Endothelial cell of umbilical vein (primary cell): ENCODE measurements around the gene DENND2C. TPM values are rescaled to one million over a fixed set of nuclear protein-coding genes. Genes with fewer than 3 reads are reported as not detected.

Source experiments
- BruUV-seq: library from RNA; stranded (reverse); fragments of 400-500 nt; replicated peaks from 2 replicates; lab custom pipeline; 2021; lab: Mats Ljungman, UMichigan
- CTCF ChIA-PET: fragments of 300-600, 350-600 bp; sonication (Branson Sonifier 250); formaldehyde crosslinking; loops from one replicate; lab custom pipeline; 2021; ENCODE audit warnings: antibody characterized with exemption, inconsistent platforms; lab: Charles Lee
- POLR2A ChIA-PET: fragments of 300-600, 350-600 bp; sonication (Branson Sonifier 250); formaldehyde crosslinking; loops from one replicate; lab custom pipeline; 2021; ENCODE audit warnings: antibody characterized with exemption, inconsistent platforms; lab: Charles Lee
- DNase-seq: peaks from one replicate; pipeline ENCODE4 v3.0.0-alpha.2; 2011; ENCODE audit warnings: low read depth, low spot score
- FAIRE-seq: peaks from 2 replicates; lab custom pipeline; 2011; peaks lifted over from hg19 to GRCh38; lab: Jason Lieb, UNC
- H2AFZ ChIP-seq: 2 replicates; pipeline ENCODE4 v1.6.0; 2012; ENCODE audit warnings: low read depth, low read length, control low read depth, inconsistent platforms
- H3K27ac ChIP-seq: 2 replicates; pipeline ENCODE4 v1.5.1; 2011; ENCODE audit warnings: low read depth, mild to moderate bottlenecking, control low read depth, low read length, moderate library complexity; ENCODE audit not compliant: insufficient read depth
- H3K27me3 ChIP-seq, 2 experiments: 2 replicates each; pipeline versions ENCODE4 v1.6.0 to v1.6.1; 2011; ENCODE audit warnings: low read length in 2 of 2, mixed read lengths in 1 of 2; ENCODE audit not compliant: control insufficient read depth in 2 of 2, insufficient read depth in 2 of 2
- H3K36me3 ChIP-seq, 2 experiments: 2 replicates in 1 of 2; 3 replicates in 1 of 2; pipeline ENCODE4 v1.5.1; 2011; ENCODE audit warnings: low read length in 2 of 2, mild to moderate bottlenecking in 1 of 2, moderate library complexity in 1 of 2; ENCODE audit not compliant: control insufficient read depth in 2 of 2, insufficient read depth in 2 of 2; ENCODE audit errors: extremely low read depth in 1 of 2
- H3K4me1 ChIP-seq: 3 replicates; pipeline ENCODE4 v1.5.1; 2011; ENCODE audit warnings: mild to moderate bottlenecking, low read length; ENCODE audit not compliant: control insufficient read depth, insufficient read depth; ENCODE audit errors: extremely low read depth
- H3K4me2 ChIP-seq: 2 replicates; pipeline ENCODE4 v1.6.1; 2011; ENCODE audit warnings: low read length, control low read depth, mixed read lengths; ENCODE audit not compliant: insufficient read depth
- H3K4me3 ChIP-seq, 3 experiments: fragments of 200-600 bp in 1 of 3; sonication (generic), shearing (Covaris generic) in 1 of 3; replicated peaks in 1 of 3; 2 replicates each; pipeline ENCODE4 v1.5.1; 2011 to 2016; ENCODE audit warnings: control low read depth in 3 of 3, low read length in 3 of 3, mild to moderate bottlenecking in 2 of 3, inconsistent platforms in 1 of 3, low read depth in 1 of 3, moderate library complexity in 1 of 3; ENCODE audit not compliant: insufficient read depth in 1 of 3
- H3K79me2 ChIP-seq: 2 replicates; pipeline ENCODE4 v1.6.0; 2012; ENCODE audit warnings: low read length, inconsistent platforms; ENCODE audit not compliant: control insufficient read depth, insufficient read depth
- H3K9ac ChIP-seq: replicated peaks from 2 replicates; pipeline ENCODE3; 2011; ENCODE audit warnings: low read length, control low read depth; ENCODE audit not compliant: insufficient read depth; ENCODE audit errors: extremely low read depth
- H3K9me1 ChIP-seq: replicated peaks from 3 replicates; pipeline ENCODE4 v1.6.0; 2011; ENCODE audit warnings: mild to moderate bottlenecking, low read length; ENCODE audit not compliant: control insufficient read depth, insufficient read depth; ENCODE audit errors: extremely low read depth
- H3K9me3 ChIP-seq: replicated peaks from 2 replicates; pipeline ENCODE4 v1.5.1; 2012; ENCODE audit warnings: low read length, inconsistent platforms; ENCODE audit not compliant: control insufficient read depth, insufficient read depth
- H4K20me1 ChIP-seq: replicated peaks from 2 replicates; pipeline ENCODE3; 2011; ENCODE audit warnings: mild to moderate bottlenecking, low read length; ENCODE audit not compliant: control insufficient read depth, insufficient read depth; ENCODE audit errors: extremely low read depth
- EZH2 ChIP-seq: IDR thresholded peaks from 2 replicates; pipeline ENCODE4 v1.6.1; 2012; ENCODE audit warnings: borderline replicate concordance, low read depth, mild to moderate bottlenecking, moderate library complexity, low read length, inconsistent platforms; ENCODE audit not compliant: severe bottlenecking
- FOS ChIP-seq: IDR thresholded peaks from 2 replicates; pipeline ENCODE4 v1.6.1; 2011; ENCODE audit warnings: mild to moderate bottlenecking, low read length, moderate library complexity, borderline replicate concordance; ENCODE audit not compliant: insufficient read depth
- GATA2 ChIP-seq: IDR thresholded peaks from 2 replicates; pipeline ENCODE4 v1.7.0; 2011; ENCODE audit warnings: low read depth, mild to moderate bottlenecking, moderate library complexity, mixed read lengths, low read length; ENCODE audit not compliant: insufficient read length, insufficient read depth
- JUN ChIP-seq: IDR thresholded peaks from 2 replicates; pipeline ENCODE4 v1.6.1; 2011; ENCODE audit warnings: borderline replicate concordance, low read depth; ENCODE audit not compliant: insufficient read length, insufficient read depth
- MYC ChIP-seq: IDR thresholded peaks from one replicate; pipeline ENCODE4 v1.6.1; 2011; ENCODE audit warnings: mild to moderate bottlenecking, low read depth, low read length
- POLR2A ChIP-seq: IDR thresholded peaks from 2 replicates; pipeline ENCODE4 v1.6.1; 2012; ENCODE audit warnings: low read depth, mild to moderate bottlenecking, control low read depth, low read length
- POLR2AphosphoS5 ChIP-seq: IDR thresholded peaks from 2 replicates; pipeline ENCODE4 v1.6.1; 2012; ENCODE audit warnings: low read depth, mild to moderate bottlenecking, control low read depth, low read length, moderate library complexity; ENCODE audit not compliant: insufficient read depth
- dilution Hi-C: fragments of 300-500 bp; cut with MboI; formaldehyde crosslinking; loops from one replicate; pipeline ENCODE4 v1.15.0; 2019; ENCODE audit warnings: low sequenced_read_pairs; ENCODE audit not compliant: extremely low pct_ligation_motif_present
- intact Hi-C: fragments of 100-400 bp; cut with micrococcal nuclease; formaldehyde crosslinking; loops from one replicate; pipeline ENCODE4 v1.10.0; 2022
- polyA plus RNA-seq, 4 experiments: library from polyadenylated mRNA; depleted of rRNA in 3 of 4; stranded (reverse) in 3 of 4; unstranded in 1 of 4; fragments of >200 nt; gene quantifications; 2 replicates each; pipeline versions ENCODE4 v1.2.1 to v1.2.3, GENCODE V29; 2011 to 2012; ENCODE audit warnings: missing spikeins in 1 of 4
- total RNA-seq: library from RNA; stranded (reverse); gene quantifications from 2 replicates; pipeline ENCODE4 v1.2.3, GENCODE V29; 2021
- TF ChIP-seq, protein P1 (sequence below), 2 donors: IDR thresholded peaks; 1 replicate in 1 of 2; 2 replicates in 1 of 2; pipeline ENCODE4 v1.5.1; 2011; ENCODE audit warnings: low read length in 2 of 2, mild to moderate bottlenecking in 2 of 2, moderate library complexity in 2 of 2, control low read depth in 1 of 2, inconsistent platforms in 1 of 2, low read depth in 1 of 2; ENCODE audit not compliant: insufficient read depth in 1 of 2; ENCODE audit errors: extremely low read depth in 1 of 2
- TF ChIP-seq, protein P2 (sequence below): IDR thresholded peaks from 2 replicates; pipeline ENCODE4 v1.6.1; 2011; ENCODE audit not compliant: insufficient read depth, insufficient read length

The DENND2C gene
- total and polyA plus RNA-seq, 2 donors (not counting 3 experiments of a cell fraction or from before 2014, with no cell fraction given): 0.12 to 0.22 TPM

DNA sequence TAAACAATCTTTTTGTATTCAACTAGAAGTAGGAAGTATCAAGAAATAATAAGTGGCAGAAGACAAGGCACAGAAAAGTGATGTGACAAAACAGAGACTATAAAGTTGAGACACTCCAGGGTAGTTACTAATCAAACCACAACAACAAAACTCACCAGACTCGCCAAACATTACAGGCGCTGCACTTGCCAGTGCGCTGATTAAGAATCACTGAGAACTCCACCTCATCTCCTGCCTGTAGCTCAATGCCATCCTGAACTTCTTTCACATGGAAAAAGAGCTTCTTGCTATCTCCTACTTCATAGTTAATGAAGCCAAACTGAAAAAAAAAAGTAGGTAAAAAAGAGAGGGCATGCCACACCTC lies 49.6 kb upstream of the DENND2C start:
- Histone ChIP-seq H3K4me3 (no peak overlapping the region), H3K27ac (no peak overlapping the region), H3K4me2 (no peak overlapping the region), H3K27me3 (no peaks in the 10 kb centered on the region), H2AFZ (no peak overlapping the region), H3K9me3 (no peaks in the 10 kb centered on the region), H3K79me2 (peaks cover 23% of the 10 kb centered on the region), H3K9ac (no peak overlapping the region), H3K36me3 (peaks cover 21 to 31% of the 10 kb centered on the region in 2 experiments), H4K20me1 (no peaks in the 10 kb centered on the region), H3K4me1 (peaks cover 20% of the 10 kb centered on the region), H3K9me1 (no peaks in the 10 kb centered on the region)
- no peak for TF ChIP-seq EZH2
- TF ChIP-seq MYC: no peak
- TF ChIP-seq, protein P1, sequence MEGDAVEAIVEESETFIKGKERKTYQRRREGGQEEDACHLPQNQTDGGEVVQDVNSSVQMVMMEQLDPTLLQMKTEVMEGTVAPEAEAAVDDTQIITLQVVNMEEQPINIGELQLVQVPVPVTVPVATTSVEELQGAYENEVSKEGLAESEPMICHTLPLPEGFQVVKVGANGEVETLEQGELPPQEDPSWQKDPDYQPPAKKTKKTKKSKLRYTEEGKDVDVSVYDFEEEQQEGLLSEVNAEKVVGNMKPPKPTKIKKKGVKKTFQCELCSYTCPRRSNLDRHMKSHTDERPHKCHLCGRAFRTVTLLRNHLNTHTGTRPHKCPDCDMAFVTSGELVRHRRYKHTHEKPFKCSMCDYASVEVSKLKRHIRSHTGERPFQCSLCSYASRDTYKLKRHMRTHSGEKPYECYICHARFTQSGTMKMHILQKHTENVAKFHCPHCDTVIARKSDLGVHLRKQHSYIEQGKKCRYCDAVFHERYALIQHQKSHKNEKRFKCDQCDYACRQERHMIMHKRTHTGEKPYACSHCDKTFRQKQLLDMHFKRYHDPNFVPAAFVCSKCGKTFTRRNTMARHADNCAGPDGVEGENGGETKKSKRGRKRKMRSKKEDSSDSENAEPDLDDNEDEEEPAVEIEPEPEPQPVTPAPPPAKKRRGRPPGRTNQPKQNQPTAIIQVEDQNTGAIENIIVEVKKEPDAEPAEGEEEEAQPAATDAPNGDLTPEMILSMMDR (IDR thresholded peaks at IDR 0.05; ENCODE audit: extremely low read depth in 1 of 2, insufficient read depth in 1 of 2, low read depth in 1 of 2, low read length in 2 of 2): no peak
- no peak for TF ChIP-seq JUN
- TF ChIP-seq GATA2: no peak
- TF ChIP-seq FOS: no peak
- no peak for TF ChIP-seq POLR2AphosphoS5
- TF ChIP-seq, protein P2, sequence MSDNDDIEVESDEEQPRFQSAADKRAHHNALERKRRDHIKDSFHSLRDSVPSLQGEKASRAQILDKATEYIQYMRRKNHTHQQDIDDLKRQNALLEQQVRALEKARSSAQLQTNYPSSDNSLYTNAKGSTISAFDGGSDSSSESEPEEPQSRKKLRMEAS: no peak
- TF ChIP-seq POLR2A: no peak
- dilution Hi-C loops (no loop called here), intact Hi-C loops (loop anchor here (5.0 to 10.0 kb wide), 2 partner anchors 315 to 742 kb away; partner anchors contain the start of gene OLFML3)
- ChIA-PET CTCF (interaction anchor here (1.6 kb wide), 1 partner anchor 25 kb away, joined by 7 read pairs; no protein-coding TSS in a partner anchor), POLR2A (no interaction called here)
- BruUV-seq: no TSS peak
- FAIRE-seq (no peak), DNase-seq (no peak)
